ENCODE results near the gene KDM4C. TPM values are rescaled to one million over a fixed set of nuclear protein-coding genes. Genes with fewer than 3 reads are reported as not detected.
"Not testable (repeated sequence)": the region's sequence is repeated elsewhere in the genome, so short reads cannot be mapped to it uniquely, and the experiment has no call there.

The KDM4C gene
- total RNA-seq, 1 donor from 2014 or later, result 16.5 TPM

GRCh38 chr9:7011395-7012067 lies 253.8 kb downstream of the KDM4C start:
- DNase-seq (ENCODE audit: low read depth), result no peak
- no peak overlapping the region for H3K4me3 ChIP-seq (ENCODE audit: low read depth, low read length)
- no peak for TF ChIP-seq CTCF (conservative IDR thresholded peaks at IDR 0.05; ENCODE audit: low read depth, low read length)

GRCh38 chr9:7027996-7028395 lies 270.2 kb downstream of the KDM4C start:
- no peak for TF ChIP-seq CTCF (conservative IDR thresholded peaks at IDR 0.05; ENCODE audit: low read depth, low read length)
- H3K4me3 ChIP-seq (ENCODE audit: low read depth, low read length), result no peak overlapping the region
- no peak for DNase-seq (ENCODE audit: low read depth)

GRCh38 chr9:7028591-7028990 lies 270.8 kb downstream of the KDM4C start:
- peak; percentile 83 for DNase-seq (ENCODE audit: low read depth)
- no peak overlapping the region for H3K4me3 ChIP-seq (ENCODE audit: low read depth, low read length)
- TF ChIP-seq CTCF (conservative IDR thresholded peaks at IDR 0.05; ENCODE audit: low read depth, low read length), result no peak

GRCh38 chr9:7030943-7031342 lies 273.2 kb downstream of the KDM4C start:
- DNase-seq (ENCODE audit: low read depth); H3K4me3 ChIP-seq (ENCODE audit: low read depth, low read length): not testable (repeated sequence)

GRCh38 chr9:7033076-7034045 lies 275.6 kb downstream of the KDM4C start:
- no peak for TF ChIP-seq CTCF (conservative IDR thresholded peaks at IDR 0.05; ENCODE audit: low read depth, low read length)
- no peak for DNase-seq (ENCODE audit: low read depth)
- no peak overlapping the region for H3K4me3 ChIP-seq (ENCODE audit: low read depth, low read length)

- H3K4me3 ChIP-seq (ENCODE audit: low read depth, low read length), result no peak overlapping the region
- DNase-seq (ENCODE audit: low read depth), result no peak
- no peak for TF ChIP-seq CTCF (conservative IDR thresholded peaks at IDR 0.05; ENCODE audit: low read depth, low read length)
These were observed 279.4 kb downstream of the KDM4C start for GRCh38 chr9:7037176-7037575.

- no peak overlapping the region for H3K4me3 ChIP-seq (ENCODE audit: low read depth, low read length)
- no peak for TF ChIP-seq CTCF (conservative IDR thresholded peaks at IDR 0.05; ENCODE audit: low read depth, low read length)
- DNase-seq (ENCODE audit: low read depth), result no peak
These were observed 284.4 kb downstream of the KDM4C start for GRCh38 chr9:7042124-7042523.
